Hepatic stellate cell (primary cell): Measurements from ENCODE around the gene LHFPL6.
A peak's percentile ranks its signal among the peaks of the same experiment; 100 is the strongest.

Experiments used
- DNase-seq: peaks from one replicate; pipeline ENCODE4 v3.0.0; 2011; ENCODE audit warnings: low spot score

LHFPL6 gene

DNA sequence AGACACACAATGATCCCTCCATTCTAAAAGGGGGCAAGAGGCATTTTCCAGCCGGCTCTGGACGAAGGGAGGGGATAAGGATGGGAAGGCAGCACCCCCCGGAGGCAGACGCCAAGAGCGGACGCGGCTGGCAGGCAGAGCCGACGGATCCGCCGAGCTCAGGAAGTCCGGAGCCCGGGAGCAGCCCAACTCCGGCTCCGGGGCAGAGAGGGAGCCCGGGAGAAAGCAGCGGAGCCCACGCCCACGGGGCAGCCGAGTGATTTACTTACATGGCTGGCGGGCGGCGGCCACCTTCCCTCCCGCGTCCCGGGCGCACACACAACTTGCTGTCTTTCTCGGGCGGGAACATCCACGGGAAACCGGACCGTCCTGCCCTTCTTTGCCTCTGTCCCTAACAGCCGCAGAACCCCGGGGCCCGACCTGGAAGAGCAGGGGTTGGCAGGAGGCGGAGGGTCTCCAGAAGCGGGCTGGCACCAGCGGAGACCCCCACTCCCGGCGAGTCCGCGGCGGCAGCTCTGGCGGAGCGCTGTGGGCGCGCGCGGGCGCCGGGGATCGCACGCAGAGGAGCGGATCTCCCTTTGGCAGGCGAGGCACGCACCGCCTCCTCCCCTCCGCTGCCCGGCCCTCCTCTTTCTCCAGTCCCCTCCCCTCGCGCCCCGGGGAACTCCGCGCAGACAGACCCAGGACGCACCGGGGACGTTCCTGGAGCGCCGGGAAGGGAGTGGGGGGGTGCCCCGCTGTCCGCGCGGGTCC lies at the start of gene LHFPL6:
LHFPL6 (minus strand) TSS at position 580 of the 753 bp plus-strand sequence.
- peak; percentile 86 for DNase-seq

- no peak for DNase-seq
Observed at GRCh38 chr13:39646122-39646521, 43.1 kb upstream of the LHFPL6 start.

DNA sequence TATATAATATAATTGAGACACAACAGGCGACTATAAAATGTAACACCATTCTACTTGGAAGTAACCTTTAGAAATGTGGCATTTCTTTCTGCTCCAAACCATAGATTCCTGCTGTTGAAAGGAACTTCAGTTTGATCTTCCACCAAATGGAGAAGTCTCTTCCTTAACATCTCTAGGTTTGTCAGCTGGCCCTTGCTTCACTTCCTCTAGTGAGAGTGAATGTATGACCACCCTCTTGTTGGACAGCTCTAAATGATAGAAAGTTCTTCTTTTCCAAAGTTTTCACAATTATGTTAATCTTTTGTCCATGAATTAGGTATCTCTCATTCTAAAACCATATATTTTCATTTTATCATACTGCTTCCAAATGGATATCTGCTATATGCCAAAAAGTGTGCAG lies 38.7 kb upstream of the LHFPL6 start:
- DNase-seq = no peak

GRCh38 chr13:39637890-39638289 lies 34.9 kb upstream of the LHFPL6 start:
- no peak for DNase-seq

GRCh38 chr13:39635564-39635963 lies 32.6 kb upstream of the LHFPL6 start:
- DNase-seq = no peak

- DNase-seq = no peak
Observed at GRCh38 chr13:39632994-39633393, 30.0 kb upstream of the LHFPL6 start.

DNA sequence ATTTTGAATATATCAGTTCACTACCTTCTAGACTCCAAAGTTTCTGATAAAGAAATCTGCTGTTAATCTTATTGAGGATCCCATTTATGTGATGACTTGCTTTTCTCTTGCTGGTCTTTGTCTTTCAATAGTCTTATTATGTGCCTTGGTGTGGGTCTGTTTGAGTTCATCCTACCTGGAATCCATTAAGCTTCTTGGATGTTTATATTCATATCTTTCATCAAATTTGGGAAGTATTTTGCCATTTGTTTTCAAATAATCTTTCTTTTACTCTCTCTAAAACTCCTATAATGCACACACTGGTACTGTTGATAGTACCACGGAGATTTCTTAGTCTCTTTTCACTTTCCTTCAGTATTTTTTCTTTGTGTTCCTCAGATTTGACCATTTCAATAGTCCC lies 28.3 kb upstream of the LHFPL6 start:
- DNase-seq = no peak

GRCh38 chr13:39623466-39623865 lies 20.5 kb upstream of the LHFPL6 start:
- no peak for DNase-seq

DNA sequence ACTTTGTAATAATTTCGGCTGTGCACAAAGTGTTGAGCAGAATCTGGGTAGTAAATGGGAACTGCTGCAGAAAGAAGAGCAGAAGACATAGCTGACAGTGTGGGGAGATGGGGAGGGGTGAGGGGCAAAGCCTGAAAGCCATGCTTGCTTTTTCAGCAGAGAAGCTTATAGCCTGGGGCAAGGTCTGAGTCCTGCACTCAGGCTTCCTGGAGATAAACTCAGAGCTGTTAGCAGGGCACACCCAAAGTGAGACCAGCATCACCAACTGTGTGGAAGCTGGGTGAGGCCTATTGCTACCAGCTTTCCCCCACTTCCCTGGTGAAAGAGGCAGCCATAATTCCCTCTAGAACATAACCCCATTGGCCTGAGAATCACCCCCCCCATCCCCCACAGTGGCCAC lies 15.6 kb upstream of the LHFPL6 start:
- DNase-seq = no peak

DNA sequence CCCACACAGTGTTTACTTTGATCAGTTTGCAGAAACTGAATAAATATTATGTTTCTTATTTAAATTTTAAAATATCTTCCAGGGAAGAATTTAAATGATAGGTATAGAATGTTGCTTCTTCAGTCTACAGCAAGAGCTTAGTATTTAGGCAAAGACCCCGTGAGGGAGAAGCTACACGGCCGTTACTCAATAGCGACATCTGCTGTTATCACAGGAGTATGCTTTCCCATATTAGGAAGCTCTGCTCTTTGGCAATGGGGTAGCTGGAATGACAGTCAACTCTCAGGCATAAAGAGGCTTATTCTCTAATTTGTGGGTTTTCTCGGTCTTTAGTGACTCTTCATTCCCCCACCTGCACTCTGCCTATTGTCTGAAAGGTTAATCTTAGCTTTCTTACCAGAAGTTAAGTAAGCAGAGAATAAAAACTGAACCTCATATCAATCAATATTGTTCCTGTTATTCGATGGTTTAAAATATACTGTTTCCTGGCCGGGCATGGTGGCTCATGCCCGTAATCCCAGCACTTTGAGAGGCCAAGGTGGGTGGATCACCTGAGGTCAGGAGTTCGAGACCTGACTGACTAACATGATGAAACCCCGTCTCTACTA lies 13.2 kb upstream of the LHFPL6 start:
- peak; percentile 65 for DNase-seq

GRCh38 chr13:39612023-39612637 lies 9.1 kb upstream of the LHFPL6 start:
- DNase-seq = peak; percentile 21

DNA sequence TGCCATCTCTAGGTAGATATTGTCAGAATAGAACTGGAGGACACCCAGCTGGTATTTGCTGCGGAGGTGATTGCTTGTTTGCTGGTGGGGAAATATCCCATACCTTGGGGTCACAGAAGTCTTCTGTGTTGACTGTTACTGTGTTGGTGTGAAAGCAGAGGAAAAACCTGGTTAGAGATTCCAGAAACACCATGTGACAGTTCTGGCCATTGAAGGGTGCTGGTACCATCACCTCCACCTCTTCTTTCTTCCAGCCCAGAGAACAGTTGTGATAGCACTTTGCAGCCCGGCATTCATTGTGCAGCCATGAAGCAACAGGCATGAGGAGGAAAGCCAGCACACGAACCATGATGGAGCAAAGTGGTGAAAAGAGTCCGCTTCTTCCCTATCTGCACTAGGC lies 4.9 kb upstream of the LHFPL6 start:
- no peak for DNase-seq

DNA sequence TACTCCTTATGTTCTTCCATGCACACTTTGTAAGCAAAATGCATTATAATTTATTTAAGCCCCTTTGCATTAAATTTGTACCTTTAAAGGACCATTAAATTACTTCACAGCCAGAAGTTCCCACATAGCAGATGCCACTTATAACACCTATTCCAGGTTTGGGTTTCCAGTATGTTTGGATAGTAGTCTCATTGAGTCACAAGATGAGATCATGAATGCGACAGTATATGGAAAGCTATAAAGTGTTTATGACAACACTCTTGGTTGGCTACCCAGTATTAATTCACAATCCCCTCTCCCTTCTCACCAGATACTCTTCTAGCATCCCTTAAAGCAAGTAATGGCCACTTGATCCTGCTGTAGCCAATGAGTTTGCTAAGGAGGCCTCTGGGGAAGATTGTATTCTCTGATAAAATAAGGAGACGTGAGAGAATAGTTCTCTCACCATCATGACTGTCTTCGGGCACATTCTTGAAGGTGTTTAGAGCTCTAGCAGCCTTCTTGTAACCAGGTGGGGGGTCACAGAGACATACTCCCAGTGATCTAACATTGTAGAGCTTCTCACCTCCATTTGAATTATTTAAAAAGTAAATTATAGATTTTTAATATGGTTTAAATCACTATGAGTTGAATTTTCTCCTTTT lies 2.8 kb upstream of the LHFPL6 start:
- no peak for DNase-seq

DNA sequence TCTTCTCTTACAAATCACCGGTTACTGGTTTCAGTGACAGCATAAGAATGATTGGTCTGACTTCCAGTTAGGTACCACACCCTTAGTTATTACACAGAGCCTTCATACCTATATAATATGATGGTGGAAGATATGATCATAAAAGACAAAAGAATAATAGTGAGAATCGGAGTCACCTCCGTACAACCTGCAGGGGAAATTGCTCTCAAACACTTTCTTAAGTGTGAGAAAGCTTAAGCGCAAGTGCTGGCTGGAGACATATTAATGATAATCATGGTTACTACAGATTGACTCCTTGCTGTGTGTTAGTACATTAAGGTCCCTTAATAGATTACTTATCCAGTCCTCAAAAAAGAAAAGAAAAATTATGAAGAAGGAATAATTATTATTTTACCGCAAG lies 1.8 kb upstream of the LHFPL6 start:
- no peak for DNase-seq

DNA sequence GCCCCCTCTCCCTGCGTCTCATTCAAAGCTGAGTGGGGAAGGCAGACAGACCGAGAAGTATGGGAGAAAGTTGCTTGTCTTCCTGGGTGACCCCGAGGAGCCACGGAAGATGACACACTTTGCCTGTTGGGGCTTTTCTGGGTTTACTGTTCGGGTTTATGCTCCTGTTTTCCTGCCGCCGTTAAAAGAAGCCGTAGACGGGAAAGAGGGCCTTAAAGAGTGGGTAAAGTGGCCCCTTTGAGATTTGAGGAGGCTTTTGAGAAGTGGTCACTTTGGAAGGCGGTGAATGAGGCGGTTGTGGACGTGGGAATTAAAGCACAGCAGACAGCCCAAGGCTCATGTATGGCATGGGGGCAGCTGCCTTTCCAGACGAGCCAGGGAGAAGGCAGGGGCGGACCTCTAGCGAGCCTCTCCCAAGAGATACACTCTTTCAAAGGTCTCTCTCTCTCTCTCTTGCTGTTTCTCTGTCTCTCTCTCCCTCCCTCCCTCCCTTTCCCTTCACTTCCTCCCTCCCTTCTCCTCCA lies 493 bp upstream of the LHFPL6 start:
- DNase-seq = peak; percentile 18

DNA sequence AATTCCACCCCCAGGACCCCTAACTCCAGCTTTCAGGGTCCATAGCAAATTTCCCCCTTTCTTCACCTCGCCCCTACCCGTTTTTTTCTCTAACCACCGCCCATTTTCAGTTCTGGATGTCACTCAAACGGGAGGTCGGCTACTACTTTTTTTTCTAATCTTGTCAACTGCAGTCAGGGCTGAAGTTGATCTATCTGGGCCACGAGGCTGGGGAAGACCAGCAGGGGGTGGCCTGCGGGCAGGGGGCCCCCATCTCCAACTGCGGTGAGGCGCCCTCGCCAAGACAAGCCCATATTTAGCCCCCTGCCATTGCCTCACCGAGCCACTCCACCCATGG lies 748 bp downstream of the LHFPL6 start:
- DNase-seq = no peak

- no peak for DNase-seq
Observed at GRCh38 chr13:39601636-39602035, 1.4 kb downstream of the LHFPL6 start.

DNA sequence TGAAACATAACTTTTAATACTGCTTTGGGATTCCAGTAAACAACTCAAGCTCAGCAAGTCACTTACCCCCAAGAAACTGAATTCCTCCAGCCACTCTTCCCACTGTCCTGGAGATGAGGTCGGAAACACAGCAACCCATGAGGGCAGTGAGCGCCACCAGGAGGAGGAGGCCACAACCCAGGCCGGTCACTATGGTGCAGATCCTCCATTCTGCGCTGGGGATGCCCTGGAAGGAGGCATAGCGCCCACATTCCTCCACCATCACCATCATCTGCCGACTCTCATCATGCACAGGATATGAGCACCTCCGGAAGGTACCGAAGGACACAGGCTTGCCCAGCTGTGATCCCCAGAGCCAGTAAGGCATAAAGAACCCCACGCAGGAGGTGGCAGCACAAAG lies 2.2 kb downstream of the LHFPL6 start:
- DNase-seq = peak; percentile 65

GRCh38 chr13:39599842-39600241 lies 3.2 kb downstream of the LHFPL6 start:
- no peak for DNase-seq

DNA sequence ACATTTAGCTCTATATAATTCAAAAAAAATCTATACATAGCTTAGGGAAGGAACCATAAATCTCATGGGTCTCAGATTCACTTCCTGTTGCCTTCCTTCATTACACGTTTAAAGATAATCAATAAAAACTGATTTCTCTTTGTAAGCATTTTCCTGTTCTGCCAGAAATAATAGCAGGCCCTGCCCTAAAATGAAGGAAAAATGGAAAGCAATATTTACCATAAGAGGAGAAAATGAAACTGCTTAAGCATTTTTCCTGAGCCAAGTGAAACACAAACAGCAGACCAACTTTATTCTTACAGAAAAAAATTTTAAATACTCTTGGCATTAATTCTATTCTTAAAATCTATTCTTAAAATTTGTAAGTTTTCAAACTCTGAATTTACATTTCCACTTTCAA lies 4.0 kb downstream of the LHFPL6 start:
- no peak for DNase-seq

GRCh38 chr13:39597838-39598237 lies 5.2 kb downstream of the LHFPL6 start:
- DNase-seq = peak; percentile 26

- no peak for DNase-seq
Observed at GRCh38 chr13:39596685-39597084, 6.3 kb downstream of the LHFPL6 start.

DNA sequence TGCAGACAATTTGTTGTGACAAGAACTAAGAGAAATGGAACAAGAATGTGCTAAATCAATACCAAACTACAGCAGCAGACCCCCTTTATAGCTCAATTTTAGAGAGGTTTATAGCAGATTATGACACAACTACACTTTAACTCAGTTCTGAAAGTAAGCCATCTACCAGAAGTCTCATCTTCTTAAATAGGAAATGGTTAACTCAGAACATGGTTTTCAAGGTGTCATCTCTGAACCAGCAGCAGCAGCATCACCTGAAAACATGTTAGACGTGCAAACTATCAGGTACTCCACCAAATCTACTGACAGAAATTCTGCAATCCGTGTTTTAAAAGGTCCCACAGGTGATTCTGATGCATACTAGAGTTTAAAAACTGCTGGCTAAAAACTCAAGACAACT lies 6.8 kb downstream of the LHFPL6 start:
- DNase-seq = no peak
